Measurements from ENCODE around the gene PHB1.

DNA sequence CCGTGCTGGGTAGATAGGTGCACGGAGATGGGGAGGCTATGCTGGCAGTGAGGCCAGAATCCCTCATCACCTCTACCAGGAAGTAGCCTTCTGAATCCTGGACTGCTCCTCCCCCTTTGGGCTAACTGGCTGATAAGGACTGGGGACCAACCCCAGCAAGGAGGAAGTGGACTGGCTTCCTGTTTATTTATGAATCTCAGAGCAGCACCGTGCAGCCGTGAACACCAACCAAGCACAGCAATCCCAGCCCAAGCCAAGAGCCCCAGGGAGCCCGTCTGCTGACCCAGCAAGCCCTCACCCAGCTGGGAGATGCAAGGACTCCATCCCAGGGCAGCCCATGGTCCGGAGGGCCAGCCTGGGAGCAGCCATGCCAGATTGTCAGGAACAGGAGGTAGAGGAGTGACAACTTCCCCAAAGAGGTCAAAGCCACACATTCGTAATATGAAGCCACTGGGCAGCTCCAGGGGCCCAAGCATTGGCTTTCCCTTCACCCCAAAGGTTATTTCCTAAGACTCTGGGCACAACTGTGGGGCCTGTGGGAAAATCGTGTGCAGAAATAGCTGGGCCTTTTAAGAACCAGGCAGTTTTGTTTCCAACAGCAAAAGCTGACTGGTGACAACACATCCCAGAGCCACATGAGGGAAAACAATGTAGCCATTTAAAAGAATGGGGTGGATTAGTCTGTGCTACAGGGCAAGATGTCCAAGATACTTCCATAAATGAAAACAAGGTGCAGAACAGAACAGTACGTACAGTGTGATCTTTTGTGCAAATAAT is 23.9 kb downstream of the PHB1 start:
- no peak for TF ChIP-seq CTCF (IDR thresholded peaks at IDR 0.05)
- TF ChIP-seq POLR2AphosphoS5 (IDR thresholded peaks at IDR 0.05), result peak in 1 of 2 donors; percentile 27
